HepG2 (cell line): ENCODE results near the gene GJA9. TPM values are rescaled to one million over a fixed set of nuclear protein-coding genes. Genes with fewer than 3 reads are reported as not detected.

ENCODE experiments used
- ATAC-seq: fragments of 200-7000 bp; cut with Tn5 transposase; 3 replicates; pipeline ENCODE4 v1.9.1; 2020; ENCODE audit warnings: mild to moderate bottlenecking, moderate library complexity
- BruUV-seq: library from RNA; stranded (reverse); fragments of 400-500 nt; replicated peaks from 2 replicates; lab custom pipeline; 2021; lab: Mats Ljungman, UMichigan
- CTCF ChIA-PET: fragments of 300-600 bp; formaldehyde crosslinking; extraction: SDS; loops from one replicate; lab custom pipeline; 2021; ENCODE audit warnings: low total read pairs, inconsistent platforms, low intra/inter-chr PET ratio; lab: Yijun Ruan, JAX
- POLR2A ChIA-PET: fragments of 350-600 bp; sonication (Branson Sonifier 250); formaldehyde crosslinking; loops from one replicate; lab custom pipeline; 2020; ENCODE audit warnings: antibody characterized with exemption, inconsistent platforms; lab: Yijun Ruan, JAX
- DNase-seq: peaks from one replicate; pipeline ENCODE4 v3.0.0-alpha.2; 2015; ENCODE audit warnings: low spot score
- FAIRE-seq: peaks from 3 replicates; lab custom pipeline; 2011; peaks lifted over from hg19 to GRCh38; lab: Jason Lieb, UNC
- H2AFZ ChIP-seq: one replicate; pipeline ENCODE4 v1.6.1; 2011; ENCODE audit warnings: low read length, inconsistent platforms
- H3K27ac ChIP-seq: fragments of 300-600 bp; 3 replicates; pipeline ENCODE4 v1.8.0; 2011; ENCODE audit warnings: mixed run types, mild to moderate bottlenecking, mixed read lengths, low read length, inconsistent platforms; ENCODE audit not compliant: insufficient read depth; ENCODE audit errors: extremely low read length
- H3K27me3 ChIP-seq, 2 experiments: fragments of 200-600 bp in 1 of 2; 2 replicates in 1 of 2; 3 replicates in 1 of 2; pipeline versions ENCODE4 v1.6.0 to v1.8.0; 2011; ENCODE audit warnings: low read length in 2 of 2, mild to moderate bottlenecking in 2 of 2, moderate library complexity in 2 of 2, inconsistent platforms in 1 of 2; ENCODE audit not compliant: insufficient read depth in 2 of 2, control insufficient read depth in 1 of 2
- H3K36me3 ChIP-seq, 2 experiments: fragments of 200-600 bp in 1 of 2; replicated peaks in 1 of 2; 2 replicates in 1 of 2; 3 replicates in 1 of 2; pipeline versions ENCODE4 v1.5.1 to v1.8.0; 2011; ENCODE audit warnings: low read length in 2 of 2, inconsistent platforms in 1 of 2; ENCODE audit not compliant: insufficient read depth in 2 of 2, control insufficient read depth in 1 of 2
- H3K4me1 ChIP-seq: 2 replicates; pipeline ENCODE4 v1.5.1; 2012; ENCODE audit warnings: low read length, inconsistent platforms; ENCODE audit not compliant: insufficient read depth
- H3K4me2 ChIP-seq: 2 replicates; pipeline ENCODE4 v1.6.0; 2011; ENCODE audit warnings: low read depth, low read length, inconsistent platforms
- H3K4me3 ChIP-seq, 3 experiments: fragments of 200-600 bp in 1 of 3; sonication (generic), shearing (Covaris generic) in 1 of 3; replicated peaks in 1 of 3; 2 replicates each; pipeline ENCODE4 v1.5.1; 2011 to 2016; ENCODE audit warnings: low read length in 3 of 3, inconsistent platforms in 2 of 3, low read depth in 2 of 3, mild to moderate bottlenecking in 2 of 3, control low read depth in 1 of 3, mixed read lengths in 1 of 3; ENCODE audit not compliant: insufficient read depth in 1 of 3
- H3K79me2 ChIP-seq: one replicate; pipeline ENCODE4 v1.6.1; 2011; ENCODE audit warnings: low read length, inconsistent platforms; ENCODE audit not compliant: insufficient read depth
- H3K9ac ChIP-seq: 2 replicates; pipeline ENCODE4 v1.6.0; 2011; ENCODE audit warnings: mild to moderate bottlenecking, low read depth, low read length, inconsistent platforms; ENCODE audit not compliant: insufficient read depth
- H3K9me3 ChIP-seq: 2 replicates; pipeline ENCODE4 v1.5.1; 2012; ENCODE audit warnings: mild to moderate bottlenecking, low read length
- H4K20me1 ChIP-seq: 2 replicates; pipeline ENCODE4 v1.6.0; 2011; ENCODE audit warnings: inconsistent platforms, mild to moderate bottlenecking, low read length, moderate library complexity; ENCODE audit not compliant: insufficient read depth
- HNRNPUL1 ChIP-seq: fragments of 200-400 bp; formaldehyde crosslinking; IDR thresholded peaks from 2 replicates; pipeline ENCODE4 v1.6.1; 2017; ENCODE audit warnings: low read depth, mild to moderate bottlenecking, low read length, moderate library complexity
- JDP2 ChIP-seq: sonication (generic); formaldehyde crosslinking; IDR thresholded peaks from 2 replicates; pipeline ENCODE4 v1.8.1; 2022; ENCODE audit warnings: missing genetic modification reagents, borderline replicate concordance
- NFE2 ChIP-seq: sonication (generic); formaldehyde crosslinking; IDR thresholded peaks from 2 replicates; pipeline ENCODE4 v1.4.0; 2020; ENCODE audit warnings: missing genetic modification reagents
- NKX3-1 ChIP-seq: sonication (generic); formaldehyde crosslinking; IDR thresholded peaks from 2 replicates; pipeline ENCODE4 v1.5.0; 2020; ENCODE audit warnings: missing genetic modification reagents
- PITX1 ChIP-seq: sonication (generic); formaldehyde crosslinking; IDR thresholded peaks from 2 replicates; pipeline ENCODE4 v1.5.1; 2020; ENCODE audit warnings: mild to moderate bottlenecking, missing genetic modification reagents
- SETDB1 ChIP-seq: sonication (generic); formaldehyde crosslinking; IDR thresholded peaks from 2 replicates; pipeline ENCODE4 v1.5.1; 2020; ENCODE audit warnings: missing genetic modification reagents, mild to moderate bottlenecking, borderline replicate concordance
- THYN1 ChIP-seq: sonication (generic); formaldehyde crosslinking; IDR thresholded peaks from 2 replicates; pipeline ENCODE4 v1.8.1; 2023; ENCODE audit warnings: low read depth, mild to moderate bottlenecking, moderate library complexity, missing genetic modification reagents, borderline replicate concordance
- ZNF317 ChIP-seq: sonication (generic); formaldehyde crosslinking; IDR thresholded peaks from 2 replicates; pipeline ENCODE4 v1.5.0; 2020; ENCODE audit warnings: mild to moderate bottlenecking, missing genetic modification reagents
- ZNF724P ChIP-seq: sonication (generic); formaldehyde crosslinking; IDR thresholded peaks from 2 replicates; pipeline ENCODE4 v1.8.0; 2022; ENCODE audit warnings: missing genetic modification reagents, borderline replicate concordance
- ZNF788 ChIP-seq: sonication (generic); formaldehyde crosslinking; IDR thresholded peaks from 2 replicates; pipeline ENCODE4 v1.5.0; 2020; ENCODE audit warnings: mild to moderate bottlenecking, missing genetic modification reagents, borderline replicate concordance
- ZNF816 ChIP-seq: sonication (generic); formaldehyde crosslinking; IDR thresholded peaks from 2 replicates; pipeline ENCODE4 v1.8.0; 2022; ENCODE audit warnings: missing genetic modification reagents, mild to moderate bottlenecking, borderline replicate concordance
- ZSCAN30 ChIP-seq: sonication (generic); formaldehyde crosslinking; IDR thresholded peaks from 2 replicates; pipeline ENCODE4 v1.5.0; 2020; ENCODE audit warnings: mild to moderate bottlenecking, missing genetic modification reagents
- WGBS: methylation state at CpG from one replicate; pipeline ENCODE4 v1.1.6; 2017; ENCODE audit warnings: low lambda C conversion rate; 5-methylcytosine and 5-hydroxymethylcytosine counted together
- in situ Hi-C: cut with HindIII; loops from 2 replicates; pipeline ENCODE4 v1.10.0; 2017; ENCODE audit warnings: low pct_unique_long_range_greater_than_20kb; ENCODE audit not compliant: extremely low pct_ligation_motif_present
- intact Hi-C: fragments of 100-400 bp; cut with micrococcal nuclease; formaldehyde crosslinking; loops from one replicate; pipeline ENCODE4 v1.10.0; 2022; ENCODE audit not compliant: unreplicated experiment
- polyA plus RNA-seq, 8 experiments: library from polyadenylated mRNA; depleted of rRNA in 3 of 8; stranded (reverse) in 7 of 8; unstranded in 1 of 8; fragments of >200 nt; fragmentation: Illumina TruSeq in 4 of 8; extraction: Trizol in 4 of 8; gene quantifications; 2 replicates each; pipeline versions ENCODE4 v1.2.1 to v1.2.3, GENCODE V29; 2011 to 2016; ENCODE audit warnings: low read depth in 4 of 8, missing spikeins in 1 of 8, mixed read lengths in 1 of 8; ENCODE audit not compliant: insufficient read depth in 1 of 8
- total RNA-seq, 5 experiments: library from RNA; depleted of rRNA; stranded (reverse); fragments of >200 nt; fragmentation: Illumina TruSeq; extraction: Trizol; gene quantifications; 2 replicates each; pipeline ENCODE4 v1.2.3, GENCODE V29; 2016; ENCODE audit warnings: low read depth in 1 of 5
- TF ChIP-seq, protein P1 (sequence below): sonication (generic); formaldehyde crosslinking; IDR thresholded peaks from 2 replicates; pipeline ENCODE4 v1.8.0; 2022; ENCODE audit warnings: mild to moderate bottlenecking, missing genetic modification reagents, borderline replicate concordance
- TF ChIP-seq, protein P2 (sequence below): sonication (generic); formaldehyde crosslinking; IDR thresholded peaks from 2 replicates; pipeline ENCODE4 v1.5.1; 2020; ENCODE audit warnings: missing genetic modification reagents, mild to moderate bottlenecking, borderline replicate concordance

Gene GJA9
- total and polyA plus RNA-seq, 2 of the 13 experiments (the other 11 are each of a cell fraction or from before 2014, with no cell fraction given), result 0.08 to 0.13 TPM

DNA sequence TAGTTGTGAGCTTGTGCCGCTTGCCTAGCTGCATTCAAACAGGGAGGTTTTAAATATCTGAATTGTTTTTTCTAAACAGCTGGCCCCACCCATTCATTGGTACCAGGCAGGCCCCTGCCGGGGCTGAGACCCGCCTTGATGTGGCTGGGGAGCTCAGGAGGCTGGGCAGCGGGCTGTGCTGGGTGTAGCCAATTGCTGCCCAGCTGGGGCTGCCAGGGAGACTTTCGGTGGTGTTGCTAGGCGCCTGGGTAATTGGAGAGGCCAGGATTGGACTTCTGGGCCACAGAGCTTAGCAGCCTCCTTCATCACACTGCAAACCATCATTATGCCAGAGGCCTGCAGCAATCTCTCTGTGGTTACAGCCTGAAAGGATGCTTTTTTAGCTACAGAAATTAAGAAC is 48.1 kb upstream of the GJA9 start:
- peaks cover 0 to 1% of the 10 kb centered on the region in 2 experiments; a peak in 1 of 5 replicates for H3K36me3 ChIP-seq
- no peak overlapping the region for H2AFZ ChIP-seq
- FAIRE-seq, result no peak
- no peaks in the 10 kb centered on the region for H3K27me3 ChIP-seq
- H3K4me2 ChIP-seq, result no peak overlapping the region
- no peaks in the 10 kb centered on the region for H3K79me2 ChIP-seq
- intact Hi-C loops, result no loop called here
- H3K4me1 ChIP-seq, result no peaks in the 10 kb centered on the region
- H3K27ac ChIP-seq, result no peak overlapping the region
- 94% methylated on average over 4 of the region's 6 CpGs for WGBS
- ChIA-PET CTCF (no interaction called here), POLR2A (no interaction called here)
- no peaks in the 10 kb centered on the region for H4K20me1 ChIP-seq
- in situ Hi-C loops, result no loop called here
- H3K4me3 ChIP-seq, result no peak overlapping the region
- no peak for ATAC-seq
- H3K9me3 ChIP-seq, result no peaks in the 10 kb centered on the region
- DNase-seq, result no peak
- no TSS peak for BruUV-seq
- no peak for TF ChIP-seq PITX1
- no peak for TF ChIP-seq ZSCAN30
- no peak for TF ChIP-seq JDP2 (CRISPR knock-in tag)
- TF ChIP-seq, protein P1, sequence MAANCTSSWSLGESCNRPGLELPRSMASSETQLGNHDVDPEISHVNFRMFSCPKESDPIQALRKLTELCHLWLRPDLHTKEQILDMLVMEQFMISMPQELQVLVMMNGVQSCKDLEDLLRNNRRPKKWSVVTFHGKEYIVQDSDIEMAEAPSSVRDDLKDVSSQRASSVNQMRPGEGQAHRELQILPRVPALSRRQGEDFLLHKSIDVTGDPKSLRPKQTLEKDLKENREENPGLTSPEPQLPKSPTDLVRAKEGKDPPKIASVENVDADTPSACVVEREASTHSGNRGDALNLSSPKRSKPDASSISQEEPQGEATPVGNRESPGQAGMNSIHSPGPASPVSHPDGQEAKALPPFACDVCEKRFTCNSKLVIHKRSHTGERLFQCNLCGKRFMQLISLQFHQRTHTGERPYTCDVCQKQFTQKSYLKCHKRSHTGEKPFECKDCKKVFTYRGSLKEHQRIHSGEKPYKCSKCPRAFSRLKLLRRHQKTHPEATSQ (CRISPR knock-in tag), result no peak
- TF ChIP-seq NKX3-1 (CRISPR knock-in tag), result no peak
- no peak for TF ChIP-seq THYN1 (CRISPR knock-in tag)
- TF ChIP-seq, protein P2, sequence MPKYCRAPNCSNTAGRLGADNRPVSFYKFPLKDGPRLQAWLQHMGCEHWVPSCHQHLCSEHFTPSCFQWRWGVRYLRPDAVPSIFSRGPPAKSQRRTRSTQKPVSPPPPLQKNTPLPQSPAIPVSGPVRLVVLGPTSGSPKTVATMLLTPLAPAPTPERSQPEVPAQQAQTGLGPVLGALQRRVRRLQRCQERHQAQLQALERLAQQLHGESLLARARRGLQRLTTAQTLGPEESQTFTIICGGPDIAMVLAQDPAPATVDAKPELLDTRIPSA (CRISPR knock-in tag), result no peak
- TF ChIP-seq ZNF816 (CRISPR knock-in tag), result no peak
- no peak for TF ChIP-seq NFE2
- no peak for TF ChIP-seq HNRNPUL1
- TF ChIP-seq ZNF724P, result no peak
- no peak for TF ChIP-seq ZNF317 (CRISPR knock-in tag)
- TF ChIP-seq SETDB1, result no peak
- TF ChIP-seq ZNF788 (CRISPR knock-in tag), result no peak
- no peak overlapping the region for H3K9ac ChIP-seq
